Endodermal cell (in vitro differentiated cells): ENCODE measurements around the gene CCDC182. TPM values are rescaled to one million over a fixed set of nuclear protein-coding genes. Genes with fewer than 3 reads are reported as not detected.

ENCODE experiments used
- DNase-seq: peaks from one replicate; pipeline ENCODE4 v3.0.0-alpha.2; 2017
- H3K27ac ChIP-seq: 2 replicates; pipeline ENCODE4 v1.5.1; 2013; ENCODE audit warnings: mild to moderate bottlenecking, low read depth, low read length, moderate library complexity
- H3K27me3 ChIP-seq: 2 replicates; pipeline ENCODE4 v1.6.1; 2013; ENCODE audit warnings: mild to moderate bottlenecking, low read length, moderate library complexity; ENCODE audit not compliant: insufficient read depth, control insufficient read depth, poor library complexity, severe bottlenecking
- H3K36me3 ChIP-seq: 2 replicates; pipeline ENCODE4 v1.7.0; 2013; ENCODE audit warnings: mild to moderate bottlenecking, low read length, moderate library complexity; ENCODE audit not compliant: control insufficient read depth, insufficient read depth
- H3K4me1 ChIP-seq: one replicate; pipeline ENCODE4 v1.7.0; 2013; ENCODE audit warnings: low read length; ENCODE audit not compliant: control insufficient read depth, insufficient read depth
- H3K4me3 ChIP-seq: 2 replicates; pipeline ENCODE4 v1.5.1; 2013; ENCODE audit warnings: mild to moderate bottlenecking, low read length, moderate library complexity
- H3K9ac ChIP-seq: 2 replicates; pipeline ENCODE4 v1.6.1; 2013; ENCODE audit warnings: mild to moderate bottlenecking, low read length, moderate library complexity; ENCODE audit not compliant: poor library complexity, severe bottlenecking; ENCODE audit errors: extremely low read depth
- H3K9me3 ChIP-seq: 2 replicates; pipeline ENCODE4 v1.6.1; 2013; ENCODE audit warnings: mild to moderate bottlenecking, low read length, moderate library complexity; ENCODE audit not compliant: control insufficient read depth
- H3K27ac Mint-ChIP-seq: 2 replicates; pipeline ENCODE4 v1.8.0; 2020; ENCODE audit warnings: mixed read lengths
- H3K27me3 Mint-ChIP-seq: 2 replicates; pipeline ENCODE4 v1.8.0; 2021; ENCODE audit warnings: mild to moderate bottlenecking, mixed read lengths; ENCODE audit not compliant: insufficient read depth
- H3K36me3 Mint-ChIP-seq: 2 replicates; pipeline ENCODE4 v1.8.0; 2020; ENCODE audit warnings: low read depth, mixed read lengths
- H3K4me1 Mint-ChIP-seq: 2 replicates; pipeline ENCODE4 v1.8.0; 2020; ENCODE audit warnings: mixed read lengths
- H3K4me3 Mint-ChIP-seq: 2 replicates; pipeline ENCODE4 v1.8.0; 2020; ENCODE audit warnings: mild to moderate bottlenecking, moderate library complexity, mixed read lengths
- H3K9me3 Mint-ChIP-seq: 2 replicates; pipeline ENCODE4 v1.8.0; 2020; ENCODE audit warnings: mild to moderate bottlenecking, mixed read lengths
- WGBS, 2 experiments: methylation state at CpG; one replicate each; pipeline versions ENCODE4 v1.1.5 to v1.1.7; 2013; ENCODE audit warnings: missing lambda C conversion rate in 2 of 2, mixed read lengths in 1 of 2; ENCODE audit not compliant: insufficient coverage in 1 of 2, insufficient read length in 1 of 2; 5-methylcytosine and 5-hydroxymethylcytosine counted together
- total RNA-seq, 2 donors: library from RNA; stranded (reverse); fragmentation: NEBNext Ultra II Directional in 1 of 2; extraction: Animal tissue kit (Norgen Biotek cat#: 25700) in 1 of 2; gene quantifications; 2 replicates in 1 of 2; 3 replicates in 1 of 2; pipeline ENCODE4 v1.2.1, GENCODE V29; 2021
- TF ChIP-seq, protein P1 (sequence below): fragments of 200-600 bp; sonication (generic); conservative IDR thresholded peaks from 2 replicates; pipeline ENCODE4 v1.5.0; 2021; ENCODE audit warnings: antibody characterized with exemption, mild to moderate bottlenecking

The CCDC182 gene
- total RNA-seq, 2 donors from 2014 or later = 0.33 TPM; not detected in 1

GRCh38 chr17:57704448-57704847 is 40.7 kb downstream of the CCDC182 start:
- peaks cover 21% of the 10 kb centered on the region for H3K4me1 Mint-ChIP-seq
- H3K27ac Mint-ChIP-seq = no peak overlapping the region
- no peaks in the 10 kb centered on the region for H3K9me3 Mint-ChIP-seq

DNA sequence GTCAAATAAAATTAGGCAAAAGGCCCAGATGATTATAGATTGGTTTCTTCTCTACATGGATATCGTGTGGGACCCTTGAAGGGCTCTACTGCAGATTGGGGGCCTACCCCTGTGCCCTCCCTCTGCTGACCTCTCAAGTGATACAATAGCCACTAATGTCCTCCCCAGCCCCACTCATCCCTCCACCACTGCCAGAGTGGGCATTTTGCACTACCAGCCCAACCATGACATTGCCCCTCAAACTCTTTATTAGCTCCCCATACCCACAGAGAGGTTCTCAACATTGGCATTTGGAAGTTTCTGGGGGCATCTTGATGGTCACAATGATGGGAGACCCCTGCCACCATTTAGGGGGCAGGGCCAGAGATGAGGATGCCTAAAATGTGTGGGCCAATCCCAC is 41.8 kb downstream of the CCDC182 start:
- H3K36me3 Mint-ChIP-seq = no peaks in the 10 kb centered on the region
- Histone ChIP-seq H3K36me3 (no peaks in the 10 kb centered on the region), H3K9me3 (no peaks in the 10 kb centered on the region), H3K4me1 (peaks cover 3% of the 10 kb centered on the region), H3K9ac (no peak overlapping the region), H3K27ac (no peak overlapping the region), H3K27me3 (no peaks in the 10 kb centered on the region), H3K4me3 (no peak overlapping the region)
- 94 to 100% methylated on average over 1 of the region's 1 CpG for WGBS, 2 experiments
- DNase-seq = no peak
- TF ChIP-seq, protein P1, sequence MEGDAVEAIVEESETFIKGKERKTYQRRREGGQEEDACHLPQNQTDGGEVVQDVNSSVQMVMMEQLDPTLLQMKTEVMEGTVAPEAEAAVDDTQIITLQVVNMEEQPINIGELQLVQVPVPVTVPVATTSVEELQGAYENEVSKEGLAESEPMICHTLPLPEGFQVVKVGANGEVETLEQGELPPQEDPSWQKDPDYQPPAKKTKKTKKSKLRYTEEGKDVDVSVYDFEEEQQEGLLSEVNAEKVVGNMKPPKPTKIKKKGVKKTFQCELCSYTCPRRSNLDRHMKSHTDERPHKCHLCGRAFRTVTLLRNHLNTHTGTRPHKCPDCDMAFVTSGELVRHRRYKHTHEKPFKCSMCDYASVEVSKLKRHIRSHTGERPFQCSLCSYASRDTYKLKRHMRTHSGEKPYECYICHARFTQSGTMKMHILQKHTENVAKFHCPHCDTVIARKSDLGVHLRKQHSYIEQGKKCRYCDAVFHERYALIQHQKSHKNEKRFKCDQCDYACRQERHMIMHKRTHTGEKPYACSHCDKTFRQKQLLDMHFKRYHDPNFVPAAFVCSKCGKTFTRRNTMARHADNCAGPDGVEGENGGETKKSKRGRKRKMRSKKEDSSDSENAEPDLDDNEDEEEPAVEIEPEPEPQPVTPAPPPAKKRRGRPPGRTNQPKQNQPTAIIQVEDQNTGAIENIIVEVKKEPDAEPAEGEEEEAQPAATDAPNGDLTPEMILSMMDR = no peak
- H3K27ac Mint-ChIP-seq = no peak overlapping the region
- no peaks in the 10 kb centered on the region for H3K9me3 Mint-ChIP-seq
- H3K4me1 Mint-ChIP-seq = peaks cover 19% of the 10 kb centered on the region
- H3K27me3 Mint-ChIP-seq = peaks cover 11% of the 10 kb centered on the region
- H3K4me3 Mint-ChIP-seq = no peak overlapping the region

More at GRCh38 chr17:57704448-57704847, 40.7 kb downstream of the CCDC182 start:
- Mint-ChIP-seq H3K27me3 (peaks cover 11% of the 10 kb centered on the region), H3K36me3 (no peaks in the 10 kb centered on the region), H3K4me3 (no peak overlapping the region)
- no peak for DNase-seq
- Histone ChIP-seq H3K36me3 (no peaks in the 10 kb centered on the region), H3K9ac (no peak overlapping the region), H3K9me3 (no peaks in the 10 kb centered on the region), H3K27me3 (no peaks in the 10 kb centered on the region), H3K27ac (no peak overlapping the region), H3K4me1 (peaks cover 3% of the 10 kb centered on the region), H3K4me3 (no peak overlapping the region)
- TF ChIP-seq, protein P1 = no peak
- WGBS, 2 experiments = 80 to 91% methylated on average over 1 of the region's 1 CpG

GRCh38 chr17:57701124-57701523 is 44.0 kb downstream of the CCDC182 start:
- Mint-ChIP-seq H3K4me1 (peaks cover 5% of the 10 kb centered on the region), H3K27ac (no peak overlapping the region), H3K9me3 (peaks cover 2% of the 10 kb centered on the region), H3K4me3 (no peak overlapping the region), H3K27me3 (peaks cover 2% of the 10 kb centered on the region), H3K36me3 (no peaks in the 10 kb centered on the region)
- H3K4me3 ChIP-seq = no peak overlapping the region
- TF ChIP-seq, protein P1 = no peak
- 82 to 90% methylated on average over 4 to 5 of the region's 5 CpGs for WGBS, 2 experiments
- DNase-seq = no peak
- H3K9ac ChIP-seq = no peak overlapping the region
- H3K27ac ChIP-seq = no peak overlapping the region
- H3K36me3 ChIP-seq = no peaks in the 10 kb centered on the region
- no peaks in the 10 kb centered on the region for H3K4me1 ChIP-seq
- H3K9me3 ChIP-seq = no peaks in the 10 kb centered on the region
- H3K27me3 ChIP-seq = no peaks in the 10 kb centered on the region
